HL-60 (cell line): ENCODE data around the gene HRH3.

ENCODE experiments used
- CTCF ChIP-seq: IDR thresholded peaks from one replicate; pipeline ENCODE4 v1.5.1; 2011; ENCODE audit warnings: low read length, control low read depth, inconsistent platforms; ENCODE audit not compliant: insufficient read depth
- GABPA ChIP-seq: IDR thresholded peaks from 2 replicates; pipeline ENCODE4 v1.6.1; 2012; ENCODE audit warnings: low read depth
- POLR2AphosphoS5 ChIP-seq: IDR thresholded peaks from 2 replicates; pipeline ENCODE4 v1.6.1; 2012; ENCODE audit warnings: low read depth
- REST ChIP-seq: IDR thresholded peaks from 2 replicates; pipeline ENCODE4 v1.6.1; 2012; ENCODE audit warnings: low read depth; ENCODE audit not compliant: insufficient replicate concordance
- SPI1 ChIP-seq: IDR thresholded peaks from 2 replicates; pipeline ENCODE4 v1.6.1; 2012; ENCODE audit warnings: low read depth, mild to moderate bottlenecking, borderline replicate concordance

- no peak for TF ChIP-seq CTCF
- TF ChIP-seq POLR2AphosphoS5: no peak
- no peak for TF ChIP-seq GABPA
- no peak for TF ChIP-seq REST
- TF ChIP-seq SPI1: no peak
Measured at GRCh38 chr20:62170536-62170935, 49.5 kb downstream of the HRH3 start.
